IMR-90 (cell line): ENCODE results near the gene SERPINI1. TPM values are rescaled to one million over a fixed set of nuclear protein-coding genes. Genes with fewer than 3 reads are reported as not detected.

Experiments used
- ATAC-seq: fragments of 200-7000 bp; cut with Tn5 transposase; 2 replicates; pipeline ENCODE4 v1.9.1; 2020; ENCODE audit warnings: low read depth, mild to moderate bottlenecking, moderate library complexity
- BruUV-seq: library from RNA; stranded (reverse); fragments of 400-500 nt; replicated peaks from 2 replicates; lab custom pipeline; 2021; lab: Mats Ljungman, UMichigan
- CTCF ChIA-PET: fragments of 300-600 bp; formaldehyde crosslinking; extraction: SDS; loops from one replicate; lab custom pipeline; 2021; ENCODE audit warnings: antibody characterized with exemption; lab: Yijun Ruan, JAX
- POLR2A ChIA-PET: fragments of 300-600 bp; sonication (Branson Sonifier 250); formaldehyde crosslinking; loops from one replicate; lab custom pipeline; 2022; ENCODE audit warnings: antibody characterized with exemption; ENCODE audit not compliant: unreplicated experiment; lab: Charles Lee
- DNase-seq: peaks from one replicate; pipeline ENCODE4 v3.0.0; 2013
- H2AFZ ChIP-seq: replicated peaks from 2 replicates; pipeline ENCODE3; 2013; ENCODE audit warnings: low read length, mild to moderate bottlenecking; ENCODE audit not compliant: poor library complexity
- H2AK5ac ChIP-seq: 2 replicates; pipeline ENCODE4 v1.6.1; 2013; ENCODE audit warnings: low read depth, low read length, inconsistent platforms
- H2AK9ac ChIP-seq: replicated peaks from 2 replicates; pipeline ENCODE3; 2013; ENCODE audit warnings: mild to moderate bottlenecking, low read depth, low read length, moderate library complexity; ENCODE audit not compliant: poor library complexity
- H2BK120ac ChIP-seq: 2 replicates; pipeline ENCODE4 v1.6.1; 2013; ENCODE audit warnings: low read depth, low read length, inconsistent platforms
- H2BK15ac ChIP-seq: 3 replicates; pipeline ENCODE4 v1.6.1; 2013; ENCODE audit warnings: low read depth, low read length, inconsistent platforms
- H2BK20ac ChIP-seq: 2 replicates; pipeline ENCODE4 v1.6.1; 2013; ENCODE audit warnings: low read depth, mild to moderate bottlenecking, inconsistent platforms, low read length, moderate library complexity
- H2BK5ac ChIP-seq: 2 replicates; pipeline ENCODE4 v1.6.1; 2013; ENCODE audit warnings: mild to moderate bottlenecking, low read depth, low read length, inconsistent platforms; ENCODE audit not compliant: poor library complexity, severe bottlenecking
- H3K14ac ChIP-seq: replicated peaks from 2 replicates; pipeline ENCODE4 v1.6.1; 2013; ENCODE audit warnings: low read depth, low read length, inconsistent platforms
- H3K18ac ChIP-seq: 2 replicates; pipeline ENCODE4 v1.6.1; 2013; ENCODE audit warnings: low read depth, low read length, control low read depth
- H3K23ac ChIP-seq: 2 replicates; pipeline ENCODE4 v1.6.1; 2013; ENCODE audit warnings: low read depth, low read length, inconsistent platforms
- H3K27ac ChIP-seq: 2 replicates; pipeline ENCODE4 v1.5.1; 2013; ENCODE audit warnings: mild to moderate bottlenecking, control low read depth, low read length; ENCODE audit not compliant: insufficient read depth
- H3K27me3 ChIP-seq: 2 replicates; pipeline ENCODE4 v1.6.1; 2013; ENCODE audit warnings: low read length; ENCODE audit not compliant: control insufficient read depth, insufficient read depth
- H3K36me3 ChIP-seq: 2 replicates; pipeline ENCODE4 v1.6.1; 2013; ENCODE audit warnings: low read length, mixed read lengths; ENCODE audit not compliant: control insufficient read depth, insufficient read depth
- H3K4ac ChIP-seq: 2 replicates; pipeline ENCODE4 v1.6.1; 2013; ENCODE audit warnings: low read depth, low read length, inconsistent platforms
- H3K4me1 ChIP-seq: 2 replicates; pipeline ENCODE4 v1.6.1; 2013; ENCODE audit warnings: low read length, mixed read lengths; ENCODE audit not compliant: control insufficient read depth, insufficient read depth
- H3K4me2 ChIP-seq: 2 replicates; pipeline ENCODE4 v1.6.1; 2013; ENCODE audit warnings: low read depth, mild to moderate bottlenecking, control low read depth, low read length, moderate library complexity
- H3K4me3 ChIP-seq: 2 replicates; pipeline ENCODE4 v1.5.1; 2013; ENCODE audit warnings: low read depth, mild to moderate bottlenecking, control low read depth, low read length, moderate library complexity; ENCODE audit not compliant: insufficient read depth
- H3K56ac ChIP-seq: 2 replicates; pipeline ENCODE4 v1.6.1; 2013; ENCODE audit warnings: low read length, inconsistent platforms; ENCODE audit not compliant: insufficient read depth; ENCODE audit errors: extremely low read depth
- H3K79me1 ChIP-seq, 2 experiments: 2 replicates each; pipeline ENCODE4 v1.6.1; 2013; ENCODE audit warnings: low read length in 2 of 2, inconsistent platforms in 1 of 2, low read depth in 1 of 2
- H3K9ac ChIP-seq: 2 replicates; pipeline ENCODE4 v1.6.1; 2013; ENCODE audit warnings: low read depth, low read length, control low read depth
- H3K9me1 ChIP-seq: 2 replicates; pipeline ENCODE4 v1.6.1; 2013; ENCODE audit warnings: low read length, inconsistent platforms; ENCODE audit not compliant: insufficient read depth
- H3K9me3 ChIP-seq: 2 replicates; pipeline ENCODE4 v1.6.1; 2013; ENCODE audit warnings: low read length; ENCODE audit not compliant: control insufficient read depth, insufficient read depth
- H4K20me1 ChIP-seq: 2 replicates; pipeline ENCODE4 v1.6.1; 2013; ENCODE audit warnings: low read length, inconsistent platforms; ENCODE audit not compliant: insufficient read depth
- H4K5ac ChIP-seq: 2 replicates; pipeline ENCODE4 v1.6.1; 2013; ENCODE audit warnings: mild to moderate bottlenecking, low read depth, low read length, control low read depth
- H4K8ac ChIP-seq, 2 experiments: 2 replicates each; pipeline ENCODE4 v1.6.1; 2013; ENCODE audit warnings: low read depth in 2 of 2, low read length in 2 of 2, control low read depth in 1 of 2, inconsistent platforms in 1 of 2
- H4K91ac ChIP-seq: 2 replicates; pipeline ENCODE4 v1.6.1; 2013; ENCODE audit warnings: low read depth, low read length, inconsistent platforms; ENCODE audit not compliant: insufficient read depth
- BHLHE40 ChIP-seq: fragments of 150-350 bp; IDR thresholded peaks from 2 replicates; pipeline ENCODE4 v1.6.1; 2016; ENCODE audit warnings: mild to moderate bottlenecking, low read depth, low read length
- CEBPB ChIP-seq: IDR thresholded peaks from 2 replicates; pipeline ENCODE4 v1.6.1; 2012; ENCODE audit warnings: low read depth, low read length, improper control_type of control experiment
- CHD1 ChIP-seq: IDR thresholded peaks from 2 replicates; pipeline ENCODE4 v1.6.1; 2012; ENCODE audit warnings: low read depth, low read length, improper control_type of control experiment
- FOS ChIP-seq: fragments of 150-350 bp; IDR thresholded peaks from 2 replicates; pipeline ENCODE4 v1.6.1; 2016; ENCODE audit warnings: low read depth, low read length
- MAFK ChIP-seq: IDR thresholded peaks from 2 replicates; pipeline ENCODE4 v1.6.1; 2012; ENCODE audit warnings: low read depth, low read length, improper control_type of control experiment
- MAZ ChIP-seq: IDR thresholded peaks from 2 replicates; pipeline ENCODE4 v1.6.1; 2012; ENCODE audit warnings: low read depth, mild to moderate bottlenecking, low read length, improper control_type of control experiment, moderate library complexity, borderline replicate concordance
- MXI1 ChIP-seq: IDR thresholded peaks from 2 replicates; pipeline ENCODE4 v1.6.1; 2012; ENCODE audit warnings: low read depth, mild to moderate bottlenecking, low read length, moderate library complexity, borderline replicate concordance
- NFE2L2 ChIP-seq: fragments of 150-350 bp; IDR thresholded peaks from 2 replicates; pipeline ENCODE4 v1.6.1; 2016; ENCODE audit warnings: low read depth, mild to moderate bottlenecking, low read length
- POLR2A ChIP-seq: IDR thresholded peaks from 2 replicates; pipeline ENCODE4 v1.6.1; 2012; ENCODE audit warnings: mild to moderate bottlenecking, low read depth, low read length
- RAD21 ChIP-seq: IDR thresholded peaks from 2 replicates; pipeline ENCODE4 v1.6.1; 2012; ENCODE audit warnings: low read length, improper control_type of control experiment
- RFX5 ChIP-seq: IDR thresholded peaks from 2 replicates; pipeline ENCODE4 v1.8.0; 2012; ENCODE audit warnings: low read depth, mild to moderate bottlenecking, low read length, moderate library complexity
- dilution Hi-C: fragments of 300-500 bp; cut with HindIII; formaldehyde crosslinking; loops from one replicate; pipeline ENCODE4 v1.14.3; 2018; ENCODE audit warnings: low sequenced_read_pairs; ENCODE audit not compliant: unreplicated experiment
- in situ Hi-C: fragments of 300-500 bp; cut with MboI; formaldehyde crosslinking; loops from 3 replicates; pipeline ENCODE4 v1.14.3; 2019; ENCODE audit warnings: low sequenced_read_pairs, inconsistent platforms, mixed read lengths
- intact Hi-C: fragments of 100-400 bp; cut with micrococcal nuclease; formaldehyde crosslinking; loops from 2 replicates; pipeline ENCODE4 v1.10.0; 2022
- polyA plus RNA-seq, 3 experiments: library from polyadenylated mRNA; depleted of rRNA; stranded (reverse); fragments of >200 nt; gene quantifications; 2 replicates each; pipeline ENCODE4 v1.2.3, GENCODE V29; 2012; ENCODE audit warnings: low replicate concordance in 1 of 3
- total RNA-seq: library from RNA; depleted of rRNA; stranded (reverse); fragments of >200 nt; gene quantifications from 2 replicates; pipeline ENCODE4 v1.2.3, GENCODE V29; 2012
- TF ChIP-seq, protein P1 (sequence below): fragments of 150-350 bp; IDR thresholded peaks from 2 replicates; pipeline ENCODE4 v1.6.1; 2017; ENCODE audit warnings: mild to moderate bottlenecking, antibody characterized with exemption, low read length, low read depth
- TF ChIP-seq, protein P2 (sequence below): conservative IDR thresholded peaks from 2 replicates; pipeline ENCODE4 v1.5.1; 2012; ENCODE audit warnings: mild to moderate bottlenecking, low read depth, low read length, improper control_type of control experiment

SERPINI1 gene
- total and polyA plus RNA-seq, 2 of the 4 experiments (the other 2 are of a cell fraction): 0.36 to 1.3 TPM

DNA sequence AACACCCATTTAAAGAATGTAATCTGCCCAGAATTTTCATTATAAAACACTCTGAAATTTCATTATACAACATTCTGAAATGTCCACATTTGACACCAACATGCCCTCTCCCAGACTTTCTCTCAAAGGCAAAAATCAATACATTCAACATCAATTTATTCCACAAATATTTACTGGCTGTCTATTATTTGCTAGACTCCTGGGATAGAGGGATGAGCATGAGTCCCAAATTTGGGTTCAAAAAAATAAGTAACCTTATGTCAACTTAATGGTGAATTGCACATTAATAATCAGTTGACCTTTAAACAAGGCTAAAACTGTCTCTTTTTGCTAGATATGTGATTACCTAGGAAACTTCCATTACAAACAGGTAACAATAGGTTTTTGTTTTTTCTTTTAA, 109.0 kb downstream of the SERPINI1 start:
- Histone ChIP-seq H4K20me1 (no peaks in the 10 kb centered on the region), H3K9ac (no peak overlapping the region), H2BK120ac (no peak overlapping the region), H2AFZ (no peak overlapping the region), H3K4me2 (no peak overlapping the region), H3K4me1 (no peaks in the 10 kb centered on the region), H3K4ac (no peak overlapping the region), H3K27ac (no peak overlapping the region), H3K18ac (no peak overlapping the region), H3K27me3 (no peaks in the 10 kb centered on the region), H3K9me1 (no peaks in the 10 kb centered on the region), H4K5ac (no peak overlapping the region), H2BK5ac (no peak overlapping the region), H3K56ac (no peak overlapping the region), H3K9me3 (no peaks in the 10 kb centered on the region), H3K14ac (no peak overlapping the region), H3K4me3 (no peak overlapping the region), H3K23ac (no peak overlapping the region), H2AK5ac (no peak overlapping the region), H2AK9ac (no peak overlapping the region), H4K91ac (no peak overlapping the region), H2BK15ac (no peak overlapping the region), H3K36me3 (no peaks in the 10 kb centered on the region), H2BK20ac (no peak overlapping the region), H3K79me1 (no peaks in the 10 kb centered on the region), H4K8ac (no peak overlapping the region)
- BruUV-seq: no TSS peak
- DNase-seq: no peak
- dilution Hi-C loops: no loop called here
- TF ChIP-seq, protein P1, sequence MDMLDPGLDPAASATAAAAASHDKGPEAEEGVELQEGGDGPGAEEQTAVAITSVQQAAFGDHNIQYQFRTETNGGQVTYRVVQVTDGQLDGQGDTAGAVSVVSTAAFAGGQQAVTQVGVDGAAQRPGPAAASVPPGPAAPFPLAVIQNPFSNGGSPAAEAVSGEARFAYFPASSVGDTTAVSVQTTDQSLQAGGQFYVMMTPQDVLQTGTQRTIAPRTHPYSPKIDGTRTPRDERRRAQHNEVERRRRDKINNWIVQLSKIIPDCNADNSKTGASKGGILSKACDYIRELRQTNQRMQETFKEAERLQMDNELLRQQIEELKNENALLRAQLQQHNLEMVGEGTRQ: no peak
- TF ChIP-seq FOS (no peak), RFX5 (no peak), MAZ (no peak), BHLHE40 (no peak), POLR2A (no peak), MAFK (no peak), RAD21 (no peak), CHD1 (no peak), NFE2L2 (no peak), MXI1 (no peak), CEBPB (no peak)
- TF ChIP-seq, protein P2, sequence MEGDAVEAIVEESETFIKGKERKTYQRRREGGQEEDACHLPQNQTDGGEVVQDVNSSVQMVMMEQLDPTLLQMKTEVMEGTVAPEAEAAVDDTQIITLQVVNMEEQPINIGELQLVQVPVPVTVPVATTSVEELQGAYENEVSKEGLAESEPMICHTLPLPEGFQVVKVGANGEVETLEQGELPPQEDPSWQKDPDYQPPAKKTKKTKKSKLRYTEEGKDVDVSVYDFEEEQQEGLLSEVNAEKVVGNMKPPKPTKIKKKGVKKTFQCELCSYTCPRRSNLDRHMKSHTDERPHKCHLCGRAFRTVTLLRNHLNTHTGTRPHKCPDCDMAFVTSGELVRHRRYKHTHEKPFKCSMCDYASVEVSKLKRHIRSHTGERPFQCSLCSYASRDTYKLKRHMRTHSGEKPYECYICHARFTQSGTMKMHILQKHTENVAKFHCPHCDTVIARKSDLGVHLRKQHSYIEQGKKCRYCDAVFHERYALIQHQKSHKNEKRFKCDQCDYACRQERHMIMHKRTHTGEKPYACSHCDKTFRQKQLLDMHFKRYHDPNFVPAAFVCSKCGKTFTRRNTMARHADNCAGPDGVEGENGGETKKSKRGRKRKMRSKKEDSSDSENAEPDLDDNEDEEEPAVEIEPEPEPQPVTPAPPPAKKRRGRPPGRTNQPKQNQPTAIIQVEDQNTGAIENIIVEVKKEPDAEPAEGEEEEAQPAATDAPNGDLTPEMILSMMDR: no peak
- intact Hi-C loops: no loop called here
- ChIA-PET POLR2A (no interaction called here), CTCF (no interaction called here)
- in situ Hi-C loops: no loop called here
- no peak for ATAC-seq
